ENCODE data around the gene FGB.

GRCh38 chr4:154615211-154615610 is 52.4 kb downstream of the FGB start:
- TF ChIP-seq CTCF (IDR thresholded peaks at IDR 0.05; ENCODE audit: low read length): no peak
- TF ChIP-seq EZH2 (IDR thresholded peaks at IDR 0.05; ENCODE audit: borderline replicate concordance, low read length): no peak

All from OCI-LY1 (cell line).